Epithelial cell of esophagus (primary cell): ENCODE data around the gene APOA5.
"Not testable (repeated sequence)": the region's sequence is repeated elsewhere in the genome, so short reads cannot be mapped to it uniquely, and the experiment has no call there.

Experiments used
- DNase-seq: peaks from one replicate; pipeline ENCODE4 v3.0.0; 2010; ENCODE audit warnings: low read depth
- H3K4me3 ChIP-seq: 2 replicates; pipeline ENCODE4 v1.5.1; 2011; ENCODE audit warnings: mild to moderate bottlenecking, low read length, control low read depth
- TF ChIP-seq, protein P1 (sequence below): IDR thresholded peaks from 2 replicates; pipeline ENCODE4 v1.5.1; 2011; ENCODE audit warnings: low read depth, mild to moderate bottlenecking, low read length, control low read depth, inconsistent platforms; ENCODE audit not compliant: insufficient read depth; ENCODE audit errors: missing control alignments

APOA5 gene

DNA sequence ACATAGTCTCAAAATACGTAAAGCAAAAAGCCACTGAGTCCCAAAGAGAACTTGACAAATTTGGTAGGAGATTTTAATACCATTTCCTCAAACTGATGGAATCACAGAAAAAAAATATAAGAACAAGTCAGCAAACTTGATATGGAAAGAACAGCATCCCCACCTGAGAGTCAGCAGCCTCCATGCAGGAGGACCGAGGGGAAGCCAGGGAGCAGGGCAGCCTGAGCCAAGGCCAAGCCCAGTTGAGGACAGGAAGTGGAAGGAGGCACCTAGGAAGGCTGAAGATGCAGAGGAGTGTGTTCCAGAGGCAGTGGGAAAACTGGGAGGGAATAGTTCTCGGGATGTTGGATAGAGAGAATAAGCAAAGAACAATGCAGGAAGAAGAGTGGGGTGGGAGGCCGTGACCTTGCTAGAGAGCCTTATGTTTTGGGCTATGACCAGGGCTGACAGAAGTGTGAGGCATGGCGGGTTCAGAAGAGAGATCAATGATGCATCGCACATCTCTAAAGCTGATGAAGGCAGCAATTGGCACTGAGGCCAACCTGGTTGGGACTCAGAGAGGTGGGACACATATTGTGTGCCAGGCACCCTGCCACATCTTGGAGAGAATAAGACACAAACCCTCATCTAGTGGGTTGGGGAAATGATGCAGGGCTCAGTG lies 16.1 kb upstream of the APOA5 start:
- TF ChIP-seq, protein P1, sequence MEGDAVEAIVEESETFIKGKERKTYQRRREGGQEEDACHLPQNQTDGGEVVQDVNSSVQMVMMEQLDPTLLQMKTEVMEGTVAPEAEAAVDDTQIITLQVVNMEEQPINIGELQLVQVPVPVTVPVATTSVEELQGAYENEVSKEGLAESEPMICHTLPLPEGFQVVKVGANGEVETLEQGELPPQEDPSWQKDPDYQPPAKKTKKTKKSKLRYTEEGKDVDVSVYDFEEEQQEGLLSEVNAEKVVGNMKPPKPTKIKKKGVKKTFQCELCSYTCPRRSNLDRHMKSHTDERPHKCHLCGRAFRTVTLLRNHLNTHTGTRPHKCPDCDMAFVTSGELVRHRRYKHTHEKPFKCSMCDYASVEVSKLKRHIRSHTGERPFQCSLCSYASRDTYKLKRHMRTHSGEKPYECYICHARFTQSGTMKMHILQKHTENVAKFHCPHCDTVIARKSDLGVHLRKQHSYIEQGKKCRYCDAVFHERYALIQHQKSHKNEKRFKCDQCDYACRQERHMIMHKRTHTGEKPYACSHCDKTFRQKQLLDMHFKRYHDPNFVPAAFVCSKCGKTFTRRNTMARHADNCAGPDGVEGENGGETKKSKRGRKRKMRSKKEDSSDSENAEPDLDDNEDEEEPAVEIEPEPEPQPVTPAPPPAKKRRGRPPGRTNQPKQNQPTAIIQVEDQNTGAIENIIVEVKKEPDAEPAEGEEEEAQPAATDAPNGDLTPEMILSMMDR, result no peak
- no peak for DNase-seq
- H3K4me3 ChIP-seq, result no peak overlapping the region

DNA sequence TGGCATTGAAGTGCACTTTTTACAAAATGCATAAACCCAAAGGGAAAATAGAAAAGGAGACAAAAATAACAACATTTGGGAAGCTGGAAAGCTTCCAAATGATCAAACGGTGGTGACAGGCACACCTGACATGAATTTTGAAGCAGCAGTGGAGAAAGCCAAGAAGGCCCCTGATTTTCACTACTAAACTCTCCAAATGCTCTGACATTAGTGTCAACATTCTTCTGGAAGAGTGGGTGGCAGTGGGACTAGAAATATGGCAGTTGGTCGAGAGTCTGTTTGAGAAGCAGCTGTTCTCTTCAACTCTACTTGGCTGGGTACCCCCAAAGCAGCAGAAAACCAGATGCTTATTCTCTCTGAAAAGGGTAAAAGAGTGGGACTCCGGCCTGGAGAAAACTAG lies 12.3 kb upstream of the APOA5 start:
- no peak for DNase-seq
- TF ChIP-seq, protein P1, result no peak

DNA sequence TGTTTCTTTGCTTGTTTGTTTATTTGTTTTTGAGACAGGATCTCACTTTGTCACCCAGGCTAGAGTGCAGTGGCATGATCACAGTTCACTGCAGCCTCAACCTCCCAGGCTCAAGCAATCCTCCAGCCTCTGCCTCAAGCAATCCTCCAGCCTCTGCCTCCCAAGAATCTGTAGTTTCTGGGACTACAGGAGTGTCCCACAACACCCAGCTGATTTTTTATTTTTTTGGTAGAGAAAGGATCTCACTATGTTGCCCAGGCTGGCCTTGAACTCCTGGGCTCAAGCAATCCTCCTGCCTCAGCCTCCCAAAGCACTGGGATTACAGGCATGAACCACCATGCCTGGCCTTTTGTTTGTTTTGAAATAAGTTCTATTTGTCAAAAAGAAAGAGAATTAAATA lies 10.0 kb upstream of the APOA5 start:
- not testable (repeated sequence) for H3K4me3 ChIP-seq, DNase-seq

More for the DNA sequence above, 12.3 kb upstream of the APOA5 start:
- H3K4me3 ChIP-seq, result no peak overlapping the region

DNA sequence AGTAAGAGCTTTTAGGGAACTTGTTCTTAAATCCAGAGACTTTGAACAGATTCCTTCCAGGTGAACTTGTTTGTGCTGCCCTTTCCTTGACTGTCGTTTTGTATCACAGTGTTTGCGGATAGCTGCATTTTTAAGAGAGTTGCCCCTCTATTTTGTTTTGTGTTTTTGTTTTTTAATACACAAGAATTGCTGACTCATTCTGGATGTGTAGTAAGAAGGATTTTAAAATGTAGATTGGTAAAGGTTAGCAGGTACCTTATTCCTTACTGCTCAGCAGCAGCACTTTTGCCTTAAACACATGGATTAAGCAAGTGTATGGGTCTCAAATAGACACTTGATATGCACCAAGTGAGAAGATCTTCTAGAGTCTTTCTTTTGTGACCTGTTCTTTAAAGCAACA lies 8.9 kb upstream of the APOA5 start:
- DNase-seq, result no peak
- TF ChIP-seq, protein P1, result no peak
- no peak overlapping the region for H3K4me3 ChIP-seq

DNA sequence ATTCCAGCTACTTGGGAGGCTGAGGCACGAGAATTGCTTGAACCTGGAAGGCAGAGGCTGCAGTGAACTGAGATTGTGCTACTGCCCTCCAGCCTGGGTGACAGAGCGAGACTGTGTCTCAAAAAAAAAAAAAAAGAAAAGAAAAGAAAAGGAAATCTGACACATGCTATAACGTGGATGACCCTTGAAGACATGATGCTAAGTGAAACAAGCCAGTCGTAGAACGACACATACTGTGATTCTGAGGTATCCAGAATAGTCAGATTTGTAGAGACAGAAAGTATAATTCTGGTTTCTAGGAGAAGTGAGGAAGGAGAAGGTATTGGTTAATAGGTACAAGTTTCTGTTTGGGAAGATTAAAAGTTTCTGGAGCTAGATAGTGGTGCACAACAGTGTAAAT lies 6.7 kb upstream of the APOA5 start:
- TF ChIP-seq, protein P1, result no peak
- DNase-seq, result no peak
- H3K4me3 ChIP-seq, result no peak overlapping the region

DNA sequence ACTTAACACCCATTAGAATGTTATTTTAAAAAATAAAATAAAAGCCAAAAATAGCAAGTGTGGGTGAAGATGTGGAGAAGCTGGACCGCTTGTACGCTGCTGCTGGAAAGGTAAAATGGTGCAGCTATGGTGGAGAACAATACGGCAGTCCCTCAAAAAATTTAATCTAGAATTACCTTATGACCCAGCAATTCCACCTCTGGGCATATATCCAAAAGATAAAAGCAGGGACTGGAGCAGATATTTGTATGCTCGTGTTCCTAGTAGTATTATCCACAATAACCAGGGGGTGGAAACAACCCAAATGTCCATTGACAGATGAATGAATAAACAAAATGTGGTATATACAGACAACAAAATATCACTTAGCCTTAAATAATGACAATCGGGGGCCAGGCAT lies 6.1 kb upstream of the APOA5 start:
- H3K4me3 ChIP-seq, result no peak overlapping the region
- TF ChIP-seq, protein P1, result no peak
- DNase-seq, result no peak

DNA sequence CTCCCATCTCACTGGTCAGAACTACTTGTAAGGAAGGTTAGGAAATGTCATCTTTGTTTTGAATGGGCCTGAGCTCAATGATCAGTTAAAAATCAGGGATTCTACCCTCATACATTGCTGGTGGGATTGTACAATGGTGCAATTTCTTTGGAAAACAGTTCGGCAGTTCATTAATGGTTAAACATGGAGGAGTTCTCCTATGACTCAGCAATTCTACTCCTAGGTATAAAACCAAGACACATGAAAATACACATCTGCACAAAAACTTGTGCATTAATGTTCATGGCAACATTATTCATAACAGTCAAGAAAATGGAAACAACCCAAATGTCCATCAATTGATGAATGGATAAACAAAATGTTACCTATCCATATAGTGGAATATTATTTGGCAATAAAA lies 4.9 kb upstream of the APOA5 start:
- no peak overlapping the region for H3K4me3 ChIP-seq
- TF ChIP-seq, protein P1, result no peak

DNA sequence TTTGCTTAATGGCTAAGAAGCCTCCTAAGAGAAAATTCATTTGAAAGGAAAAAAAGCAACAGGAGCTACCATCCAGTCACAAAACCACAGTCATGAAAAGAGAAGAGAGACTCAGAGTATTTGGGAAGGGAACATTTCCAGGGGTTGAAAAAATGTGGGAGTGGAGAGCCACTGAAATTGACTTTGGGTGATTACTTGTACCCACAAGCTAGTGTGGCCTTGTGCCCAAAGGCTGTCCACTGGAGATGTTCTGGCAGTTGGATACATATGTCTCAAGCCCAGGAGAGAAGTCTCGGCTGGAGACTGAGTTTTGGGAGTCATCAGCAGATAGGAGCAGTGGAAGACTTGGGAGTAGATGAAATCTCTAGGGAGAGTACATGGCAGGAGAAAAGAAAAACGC lies 3.2 kb upstream of the APOA5 start:
- H3K4me3 ChIP-seq, result no peak overlapping the region
- TF ChIP-seq, protein P1, result no peak
- DNase-seq, result no peak

More for the DNA sequence above, 4.9 kb upstream of the APOA5 start:
- DNase-seq, result no peak
